Measurements from ENCODE around the gene NEURL1.
"Not testable (repeated sequence)": the region's sequence is repeated elsewhere in the genome, so short reads cannot be mapped to it uniquely, and the experiment has no call there.

The NEURL1 gene

GRCh38 chr10:103480521-103480920 is 13.0 kb upstream of the NEURL1 start:
- Histone ChIP-seq H4K91ac (ENCODE audit: low read depth, low read length, poor library complexity) (no peak overlapping the region), H3K79me1 (ENCODE audit: low read depth, low read length) (no peaks in the 10 kb centered on the region), H3K9me3 (replicated peaks in 1 of 2; ENCODE audit: control insufficient read depth in 2 of 2, insufficient read depth in 1 of 2, low read depth in 1 of 2, low read length in 2 of 2) (no peaks in the 10 kb centered on the region), H2BK12ac (ENCODE audit: low read length) (no peak overlapping the region), H3K27ac (replicated peaks; ENCODE audit: low read length) (no peak overlapping the region), H3K18ac (ENCODE audit: low read length) (no peak overlapping the region), H2AFZ (ENCODE audit: low read length) (no peak overlapping the region), H3K4me1 (ENCODE audit: control insufficient read depth in 2 of 2, insufficient read depth in 1 of 2, low read depth in 1 of 2, low read length in 2 of 2) (peaks cover 4 to 8% of the 10 kb centered on the region in 2 donors), H3K4ac (ENCODE audit: low read length) (no peak overlapping the region), H3K23ac (ENCODE audit: low read depth, low read length, poor library complexity) (no peak overlapping the region), H3K14ac (ENCODE audit: low read length) (peak overlapping the region; percentile 67), H3K9ac (ENCODE audit: low read depth, low read length, poor library complexity) (no peak overlapping the region), H3K27me3 (ENCODE audit: control insufficient read depth in 3 of 3, insufficient read depth in 3 of 3, low read depth in 1 of 3, low read length in 3 of 3) (peaks cover 0 to 21% (median 0%) of the 10 kb centered on the region in 3 experiments), H3K4me2 (ENCODE audit: insufficient read depth, low read length, poor library complexity, severe bottlenecking) (no peak overlapping the region), H3K4me3 (ENCODE audit: low read length in 2 of 2) (peak overlapping the region in 1 of 2 donors; percentile 36), H2BK120ac (ENCODE audit: low read depth, low read length) (no peak overlapping the region), H2BK5ac (ENCODE audit: low read length) (no peak overlapping the region), H3K36me3 (replicated peaks in 1 of 2; ENCODE audit: control insufficient read depth in 2 of 2, insufficient read depth in 2 of 2, low read length in 2 of 2) (no peaks in the 10 kb centered on the region), H2AK5ac (ENCODE audit: low read depth, low read length) (peak overlapping the region; percentile 68), H2BK15ac (ENCODE audit: low read length) (no peak overlapping the region), H4K8ac (ENCODE audit: low read depth, low read length) (no peak overlapping the region)
- no CpG with 5 or more reads among the region's 5 CpGs for WGBS, 2 donors (ENCODE audit: extremely low coverage in 2 of 2, insufficient read length in 2 of 2, insufficient replicate concordance in 1 of 2)
- DNase-seq (ENCODE audit: low spot score) = no peak

GRCh38 chr10:103481974-103482531 is 11.5 kb upstream of the NEURL1 start:
- Histone ChIP-seq H3K4me1 (ENCODE audit: control insufficient read depth in 2 of 2, insufficient read depth in 1 of 2, low read depth in 1 of 2, low read length in 2 of 2) (peaks cover 1 to 4% of the 10 kb centered on the region in 2 donors), H3K4me2 (ENCODE audit: insufficient read depth, low read length, poor library complexity, severe bottlenecking) (no peak overlapping the region), H2BK15ac (ENCODE audit: low read length) (no peak overlapping the region), H3K23ac (ENCODE audit: low read depth, low read length, poor library complexity) (no peak overlapping the region), H3K9me3 (replicated peaks in 1 of 2; ENCODE audit: control insufficient read depth in 2 of 2, insufficient read depth in 1 of 2, low read depth in 1 of 2, low read length in 2 of 2) (no peaks in the 10 kb centered on the region), H4K8ac (ENCODE audit: low read depth, low read length) (no peak overlapping the region), H3K18ac (ENCODE audit: low read length) (no peak overlapping the region), H3K27ac (replicated peaks; ENCODE audit: low read length) (no peak overlapping the region), H3K4ac (ENCODE audit: low read length) (no peak overlapping the region), H2BK120ac (ENCODE audit: low read depth, low read length) (no peak overlapping the region), H3K27me3 (ENCODE audit: control insufficient read depth in 3 of 3, insufficient read depth in 3 of 3, low read depth in 1 of 3, low read length in 3 of 3) (peaks cover 0 to 15% (median 0%) of the 10 kb centered on the region in 3 experiments), H2BK12ac (ENCODE audit: low read length) (no peak overlapping the region), H3K4me3 (ENCODE audit: low read length in 2 of 2) (no peak overlapping the region), H2BK5ac (ENCODE audit: low read length) (no peak overlapping the region), H2AK5ac (ENCODE audit: low read depth, low read length) (no peak overlapping the region), H2AFZ (ENCODE audit: low read length) (no peak overlapping the region), H3K14ac (ENCODE audit: low read length) (no peak overlapping the region), H3K36me3 (replicated peaks in 1 of 2; ENCODE audit: control insufficient read depth in 2 of 2, insufficient read depth in 2 of 2, low read length in 2 of 2) (no peaks in the 10 kb centered on the region), H3K9ac (ENCODE audit: low read depth, low read length, poor library complexity) (peak overlapping the region; percentile 61), H3K79me1 (ENCODE audit: low read depth, low read length) (no peaks in the 10 kb centered on the region), H4K91ac (ENCODE audit: low read depth, low read length, poor library complexity) (no peak overlapping the region)
- DNase-seq (ENCODE audit: low spot score) = no peak
- WGBS, 2 donors (ENCODE audit: extremely low coverage in 2 of 2, insufficient read length in 2 of 2, insufficient replicate concordance in 1 of 2) = no CpG with 5 or more reads among the region's 12 CpGs

- H2BK15ac ChIP-seq (ENCODE audit: low read length); H3K23ac ChIP-seq (ENCODE audit: low read depth, low read length, poor library complexity); H4K8ac ChIP-seq (ENCODE audit: low read depth, low read length); H2AK5ac ChIP-seq (ENCODE audit: low read depth, low read length); H3K36me3 ChIP-seq (replicated peaks in 1 of 2; ENCODE audit: control insufficient read depth in 2 of 2, insufficient read depth in 2 of 2, low read length in 2 of 2); H3K4me1 ChIP-seq (ENCODE audit: control insufficient read depth in 2 of 2, insufficient read depth in 1 of 2, low read depth in 1 of 2, low read length in 2 of 2); H3K27ac ChIP-seq (replicated peaks; ENCODE audit: low read length); H3K14ac ChIP-seq (ENCODE audit: low read length); H3K4me2 ChIP-seq (ENCODE audit: insufficient read depth, low read length, poor library complexity, severe bottlenecking); H3K18ac ChIP-seq (ENCODE audit: low read length); H2AFZ ChIP-seq (ENCODE audit: low read length); H3K9ac ChIP-seq (ENCODE audit: low read depth, low read length, poor library complexity); H2BK120ac ChIP-seq (ENCODE audit: low read depth, low read length); H3K79me1 ChIP-seq (ENCODE audit: low read depth, low read length); H2BK5ac ChIP-seq (ENCODE audit: low read length); H4K91ac ChIP-seq (ENCODE audit: low read depth, low read length, poor library complexity); DNase-seq (ENCODE audit: low spot score); H3K4me3 ChIP-seq (ENCODE audit: low read length in 2 of 2); H3K4ac ChIP-seq (ENCODE audit: low read length); H3K9me3 ChIP-seq (replicated peaks in 1 of 2; ENCODE audit: control insufficient read depth in 2 of 2, insufficient read depth in 1 of 2, low read depth in 1 of 2, low read length in 2 of 2); H2BK12ac ChIP-seq (ENCODE audit: low read length): not testable (repeated sequence)
- H3K27me3 ChIP-seq (ENCODE audit: control insufficient read depth in 3 of 3, insufficient read depth in 3 of 3, low read depth in 1 of 3, low read length in 3 of 3) = peaks cover 0 to 16% (median 0%) of the 10 kb centered on the region in 3 experiments
- WGBS, 2 donors (ENCODE audit: extremely low coverage in 2 of 2, insufficient read length in 2 of 2, insufficient replicate concordance in 1 of 2) = no CpG with 5 or more reads among the region's 8 CpGs
These were observed 6.7 kb upstream of the NEURL1 start for GRCh38 chr10:103486635-103487409.

GRCh38 chr10:103487410-103487708 is 6.1 kb upstream of the NEURL1 start:
- Histone ChIP-seq H2AFZ (ENCODE audit: low read length) (no peak overlapping the region), H2BK5ac (ENCODE audit: low read length) (no peak overlapping the region), H3K36me3 (replicated peaks in 1 of 2; ENCODE audit: control insufficient read depth in 2 of 2, insufficient read depth in 2 of 2, low read length in 2 of 2) (no peaks in the 10 kb centered on the region), H3K18ac (ENCODE audit: low read length) (no peak overlapping the region), H3K4me1 (ENCODE audit: control insufficient read depth in 2 of 2, insufficient read depth in 1 of 2, low read depth in 1 of 2, low read length in 2 of 2) (peaks cover 2 to 6% of the 10 kb centered on the region in 2 donors), H2BK12ac (ENCODE audit: low read length) (no peak overlapping the region), H3K9me3 (replicated peaks in 1 of 2; ENCODE audit: control insufficient read depth in 2 of 2, insufficient read depth in 1 of 2, low read depth in 1 of 2, low read length in 2 of 2) (no peaks in the 10 kb centered on the region), H2AK5ac (ENCODE audit: low read depth, low read length) (no peak overlapping the region), H4K8ac (ENCODE audit: low read depth, low read length) (no peak overlapping the region), H3K4me3 (ENCODE audit: low read length in 2 of 2) (no peak overlapping the region), H3K79me1 (ENCODE audit: low read depth, low read length) (no peaks in the 10 kb centered on the region), H3K9ac (ENCODE audit: low read depth, low read length, poor library complexity) (no peak overlapping the region), H2BK120ac (ENCODE audit: low read depth, low read length) (no peak overlapping the region), H3K27ac (replicated peaks; ENCODE audit: low read length) (no peak overlapping the region), H4K91ac (ENCODE audit: low read depth, low read length, poor library complexity) (no peak overlapping the region), H2BK15ac (ENCODE audit: low read length) (no peak overlapping the region), H3K4me2 (ENCODE audit: insufficient read depth, low read length, poor library complexity, severe bottlenecking) (no peak overlapping the region), H3K4ac (ENCODE audit: low read length) (no peak overlapping the region), H3K14ac (ENCODE audit: low read length) (no peak overlapping the region), H3K23ac (ENCODE audit: low read depth, low read length, poor library complexity) (no peak overlapping the region), H3K27me3 (ENCODE audit: control insufficient read depth in 3 of 3, insufficient read depth in 3 of 3, low read depth in 1 of 3, low read length in 3 of 3) (peaks cover 0 to 16% (median 0%) of the 10 kb centered on the region in 3 experiments)
- DNase-seq (ENCODE audit: low spot score) = no peak
- WGBS, 2 donors (ENCODE audit: extremely low coverage in 2 of 2, insufficient read length in 2 of 2, insufficient replicate concordance in 1 of 2) = no CpG with 5 or more reads among the region's 2 CpGs

Measured in neuronal stem cell (in vitro differentiated cells).